B cell (primary cell): ENCODE results near the gene P4HA2.

ENCODE experiments used
- EZH2 ChIP-seq: IDR thresholded peaks from 2 replicates; pipeline ENCODE4 v1.6.1; 2012; ENCODE audit warnings: borderline replicate concordance, low read depth, mild to moderate bottlenecking, moderate library complexity, low read length; ENCODE audit not compliant: insufficient read depth, poor library complexity, severe bottlenecking
- TF ChIP-seq, protein P1 (sequence below): fragments of 200-600 bp; IDR thresholded peaks from one replicate; pipeline ENCODE4 v1.8.0; 2022; ENCODE audit warnings: antibody characterized with exemption, mild to moderate bottlenecking

DNA sequence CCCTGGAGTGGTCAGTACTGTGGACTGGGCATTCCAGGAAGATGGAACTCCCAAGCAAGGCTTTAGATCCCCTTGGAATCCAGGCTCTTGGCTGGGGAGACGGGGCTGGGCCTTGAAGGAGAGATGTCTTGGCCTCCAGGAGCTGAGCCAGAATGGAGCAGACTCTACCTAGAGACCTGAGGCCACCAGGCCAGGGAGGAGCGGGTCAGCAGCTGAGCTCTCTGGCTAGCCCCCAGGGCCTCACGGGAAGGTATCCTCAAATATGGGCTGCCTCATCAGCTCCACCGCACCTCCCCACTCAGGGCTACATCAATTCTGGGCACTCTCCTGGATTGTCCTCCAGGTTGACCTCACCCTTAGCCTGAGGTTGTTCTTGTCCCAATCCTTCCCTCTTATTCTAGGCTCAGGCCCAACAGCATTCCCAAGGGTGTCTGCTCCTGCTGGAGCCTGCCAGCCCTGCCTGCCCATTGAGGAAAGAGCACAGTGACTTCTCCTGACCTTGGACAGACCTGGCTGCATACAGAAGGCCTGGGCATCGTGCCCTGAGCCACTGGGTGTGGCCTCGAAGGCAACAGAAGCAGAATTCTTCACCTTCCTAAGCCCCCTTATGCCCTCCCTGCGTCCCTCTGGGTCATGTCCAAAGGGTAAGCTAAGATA is 26.8 kb upstream of the P4HA2 start:
- TF ChIP-seq, protein P1, sequence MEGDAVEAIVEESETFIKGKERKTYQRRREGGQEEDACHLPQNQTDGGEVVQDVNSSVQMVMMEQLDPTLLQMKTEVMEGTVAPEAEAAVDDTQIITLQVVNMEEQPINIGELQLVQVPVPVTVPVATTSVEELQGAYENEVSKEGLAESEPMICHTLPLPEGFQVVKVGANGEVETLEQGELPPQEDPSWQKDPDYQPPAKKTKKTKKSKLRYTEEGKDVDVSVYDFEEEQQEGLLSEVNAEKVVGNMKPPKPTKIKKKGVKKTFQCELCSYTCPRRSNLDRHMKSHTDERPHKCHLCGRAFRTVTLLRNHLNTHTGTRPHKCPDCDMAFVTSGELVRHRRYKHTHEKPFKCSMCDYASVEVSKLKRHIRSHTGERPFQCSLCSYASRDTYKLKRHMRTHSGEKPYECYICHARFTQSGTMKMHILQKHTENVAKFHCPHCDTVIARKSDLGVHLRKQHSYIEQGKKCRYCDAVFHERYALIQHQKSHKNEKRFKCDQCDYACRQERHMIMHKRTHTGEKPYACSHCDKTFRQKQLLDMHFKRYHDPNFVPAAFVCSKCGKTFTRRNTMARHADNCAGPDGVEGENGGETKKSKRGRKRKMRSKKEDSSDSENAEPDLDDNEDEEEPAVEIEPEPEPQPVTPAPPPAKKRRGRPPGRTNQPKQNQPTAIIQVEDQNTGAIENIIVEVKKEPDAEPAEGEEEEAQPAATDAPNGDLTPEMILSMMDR = no peak
- TF ChIP-seq EZH2 = no peak
